Stimulated activated CD8-positive, alpha-beta memory T cell treated with anti-CD3 and anti-CD28 coated beads, Interleukin-15, amount 100 ng/mL, for 48 hours (primary cell): Measurements from ENCODE around the gene LUM.

Experiments used
- DNase-seq, 2 donors: peaks; one replicate each; pipeline ENCODE4 v3.0.0-alpha.2; 2020; ENCODE audit warnings: low read depth in 2 of 2

Gene LUM, protein sequence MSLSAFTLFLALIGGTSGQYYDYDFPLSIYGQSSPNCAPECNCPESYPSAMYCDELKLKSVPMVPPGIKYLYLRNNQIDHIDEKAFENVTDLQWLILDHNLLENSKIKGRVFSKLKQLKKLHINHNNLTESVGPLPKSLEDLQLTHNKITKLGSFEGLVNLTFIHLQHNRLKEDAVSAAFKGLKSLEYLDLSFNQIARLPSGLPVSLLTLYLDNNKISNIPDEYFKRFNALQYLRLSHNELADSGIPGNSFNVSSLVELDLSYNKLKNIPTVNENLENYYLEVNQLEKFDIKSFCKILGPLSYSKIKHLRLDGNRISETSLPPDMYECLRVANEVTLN

DNA sequence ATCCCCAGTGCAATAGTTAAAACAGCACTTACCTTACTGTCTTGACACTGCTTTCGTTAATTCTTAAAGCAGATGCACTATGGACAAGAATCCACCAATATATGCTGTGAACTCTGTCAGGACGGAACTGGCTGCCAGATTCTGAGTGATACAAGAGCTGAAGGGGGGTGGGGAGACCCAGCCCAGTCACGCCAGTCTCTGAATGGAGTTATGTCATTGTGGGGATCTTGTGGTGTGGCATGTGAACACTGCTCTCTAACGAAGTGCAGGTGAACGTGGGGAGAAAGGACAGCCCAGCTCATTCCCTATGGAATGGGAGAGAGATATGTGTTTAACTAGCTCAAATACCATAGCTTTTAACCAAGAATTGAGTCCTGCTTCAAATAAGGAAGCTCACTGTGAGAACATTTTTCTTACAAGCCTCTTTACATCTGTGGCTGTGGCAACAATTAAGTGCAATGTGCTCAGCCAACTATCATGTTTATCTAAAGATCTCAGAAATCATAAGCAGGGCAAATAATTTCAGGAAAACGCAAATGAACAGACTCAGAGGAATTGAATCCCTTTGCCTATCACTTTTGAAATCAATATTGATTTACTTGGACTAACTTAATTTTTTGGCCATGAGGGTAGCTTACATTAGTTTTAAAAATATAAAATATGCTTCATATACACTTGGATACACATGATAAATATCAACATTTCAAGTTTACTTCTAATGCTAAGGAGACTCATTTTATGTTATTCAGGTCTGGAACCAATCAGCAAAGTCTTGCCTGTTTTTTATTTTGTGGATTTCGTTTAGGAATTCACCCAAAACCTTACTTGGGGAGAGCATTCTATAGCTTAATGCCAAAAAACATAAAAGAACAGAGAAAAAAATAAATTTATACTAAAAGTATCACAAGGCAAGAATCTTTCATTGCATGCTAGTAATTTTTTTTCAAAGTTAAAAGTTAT, at the start of gene LUM:
Gene LUM, minus strand, starts transcription at position 129 of the 960 bp plus-strand sequence. CDS start 2,515 bp downstream, outside the sequence.
- no peak for DNase-seq

DNA sequence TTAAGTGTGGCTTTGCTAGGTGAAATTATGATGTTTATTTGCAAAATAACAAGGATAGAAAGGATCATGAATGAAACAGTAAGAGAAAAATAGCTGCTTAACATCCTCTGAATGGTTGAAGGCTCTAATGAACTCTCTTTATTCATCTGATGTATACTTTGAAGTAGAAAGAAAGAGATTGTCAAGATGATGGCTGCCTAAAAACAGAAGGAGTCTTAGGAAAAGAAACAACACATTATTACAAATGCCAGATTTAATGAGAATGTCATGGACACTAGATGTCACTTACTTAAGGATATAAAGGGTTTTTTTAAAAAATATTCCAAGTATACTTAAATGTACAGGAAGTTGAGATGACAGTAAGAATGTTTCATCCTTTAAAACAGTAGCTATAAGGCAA, 49.7 kb upstream of the LUM start:
- DNase-seq: no peak

DNA sequence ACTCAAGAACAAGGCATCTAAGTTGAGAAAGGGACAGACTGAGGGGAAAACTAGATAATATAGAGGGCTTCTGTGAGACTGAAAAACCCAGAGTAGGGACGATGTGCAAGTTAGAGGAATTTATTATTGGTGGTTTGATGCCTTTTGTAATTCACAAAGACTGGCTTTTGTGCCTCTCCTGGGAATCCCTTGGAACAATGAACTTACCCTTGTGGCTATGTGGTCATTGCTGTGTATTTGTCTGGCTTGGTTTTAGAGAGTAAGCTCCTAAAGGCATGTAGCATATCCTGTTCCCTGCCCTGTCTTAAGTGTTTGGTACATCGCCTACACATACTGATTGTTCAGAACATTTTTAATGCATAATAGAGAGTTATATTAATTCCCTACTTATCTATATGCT, 44.7 kb upstream of the LUM start:
- no peak for DNase-seq

DNA sequence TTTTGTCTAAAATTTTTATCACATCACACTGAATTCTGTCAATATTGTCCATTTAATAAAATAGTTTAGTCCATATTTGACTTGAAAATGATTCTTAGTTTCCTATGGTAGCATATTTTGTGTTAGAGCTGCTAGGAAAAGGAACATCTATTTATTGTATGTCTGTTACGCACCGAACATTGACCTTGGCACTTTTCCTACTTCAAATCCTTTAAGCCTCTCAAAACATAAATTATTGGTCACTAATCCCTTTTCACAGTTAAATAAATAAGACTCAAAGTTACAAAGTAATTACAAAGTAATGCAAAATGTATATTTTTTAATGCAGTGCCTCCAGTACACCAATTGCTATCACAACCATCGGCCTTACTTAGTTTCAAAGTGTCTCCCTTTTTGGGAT, 42.8 kb upstream of the LUM start:
- DNase-seq: no peak

DNA sequence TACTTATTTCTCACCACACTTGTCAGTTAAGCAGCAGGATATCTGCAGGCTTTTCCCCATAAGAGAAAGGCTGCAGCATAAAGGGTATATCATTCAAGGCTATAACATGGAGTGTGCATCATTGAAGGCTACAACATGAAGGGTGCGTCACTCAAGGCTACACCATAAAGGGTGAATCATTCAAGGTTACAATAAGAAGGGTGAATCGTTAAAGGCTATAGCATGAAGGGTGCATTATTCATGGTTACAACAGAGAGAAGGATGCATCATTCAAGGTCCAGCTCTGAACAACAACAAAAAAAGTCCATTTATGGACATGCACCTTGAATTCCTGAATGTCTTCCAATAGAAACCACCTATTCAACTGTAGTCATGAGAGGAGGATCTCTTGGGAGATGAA, 32.8 kb upstream of the LUM start:
- DNase-seq: no peak

DNA sequence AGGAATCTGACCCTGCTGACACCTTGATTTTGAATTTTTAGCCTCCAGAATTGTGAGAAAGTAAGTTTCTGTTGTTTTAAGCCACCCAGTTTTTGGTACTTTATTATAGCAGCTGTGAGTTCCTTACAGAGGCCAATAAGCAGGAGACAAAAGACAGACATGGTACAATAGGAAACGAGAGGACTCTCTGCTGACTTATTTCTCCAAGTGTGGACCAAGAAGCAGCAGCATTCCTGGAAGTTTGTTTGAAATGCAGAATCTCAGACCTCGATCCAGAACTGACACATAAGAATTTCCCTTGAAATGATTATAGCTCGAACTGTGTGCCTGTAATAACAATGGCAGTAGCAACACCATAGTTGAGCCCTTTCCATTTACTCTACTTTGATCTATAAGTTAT, 31.9 kb upstream of the LUM start:
- no peak for DNase-seq

DNA sequence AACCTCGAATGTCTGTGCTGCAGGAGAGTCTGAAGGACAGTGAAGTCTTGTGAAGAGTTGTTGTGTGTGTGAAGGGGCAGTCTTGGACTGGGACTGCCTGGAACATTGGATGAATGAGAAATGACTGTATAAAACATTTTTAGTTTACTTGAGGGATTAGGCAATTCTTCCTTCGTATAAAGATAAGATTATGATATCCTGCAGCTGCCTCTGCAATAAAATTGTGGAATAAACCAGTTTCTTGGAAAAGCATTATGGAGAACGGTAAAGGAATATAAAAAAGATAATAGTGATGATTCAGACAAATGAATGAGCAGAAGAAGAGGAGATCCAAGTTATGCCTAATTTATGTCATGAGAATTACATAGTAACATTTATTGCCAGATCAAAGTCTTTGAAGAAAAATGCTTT, 30.9 kb upstream of the LUM start:
- no peak for DNase-seq

DNA sequence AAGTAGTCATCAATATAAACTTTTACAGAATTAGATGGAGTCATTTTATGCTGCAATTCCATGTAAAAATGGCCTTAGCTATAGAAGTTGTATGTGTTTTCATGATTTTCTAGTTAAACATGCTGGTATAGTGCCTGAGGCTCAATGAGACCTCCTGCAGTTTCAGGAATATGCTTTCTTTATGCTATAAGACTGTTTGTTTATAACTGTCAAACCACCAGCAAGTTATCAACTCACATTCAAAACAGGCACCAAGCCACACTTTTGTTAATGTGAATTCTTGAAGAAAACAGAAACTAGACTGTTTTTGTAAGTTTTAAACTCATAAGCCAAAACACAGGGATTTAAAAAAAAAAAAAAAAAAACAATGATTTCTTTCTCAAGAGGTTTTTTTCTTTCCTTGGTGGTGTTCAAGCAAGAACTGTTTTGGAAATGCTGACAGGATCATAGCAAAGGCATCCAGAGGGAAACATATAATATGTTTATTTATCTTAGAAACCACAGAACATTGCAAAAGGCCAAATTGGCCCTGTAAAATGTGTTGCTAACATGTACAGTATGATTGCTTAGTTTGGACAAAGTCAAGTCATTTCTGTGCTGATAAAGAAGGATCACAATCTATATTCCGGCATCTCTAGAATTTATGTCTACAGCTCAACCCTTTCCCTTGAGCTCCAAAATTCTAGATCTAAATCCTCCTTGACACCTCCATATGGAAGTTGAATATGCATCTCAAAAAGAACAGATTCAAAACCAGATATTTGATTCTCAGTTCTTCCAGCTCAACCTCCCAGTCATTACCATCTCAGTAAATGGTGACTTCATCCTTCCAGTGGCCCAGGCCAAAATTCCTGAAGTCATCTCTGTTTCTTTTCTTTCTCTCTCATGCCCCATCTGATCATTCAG, 29.0 kb upstream of the LUM start:
- no peak for DNase-seq

DNA sequence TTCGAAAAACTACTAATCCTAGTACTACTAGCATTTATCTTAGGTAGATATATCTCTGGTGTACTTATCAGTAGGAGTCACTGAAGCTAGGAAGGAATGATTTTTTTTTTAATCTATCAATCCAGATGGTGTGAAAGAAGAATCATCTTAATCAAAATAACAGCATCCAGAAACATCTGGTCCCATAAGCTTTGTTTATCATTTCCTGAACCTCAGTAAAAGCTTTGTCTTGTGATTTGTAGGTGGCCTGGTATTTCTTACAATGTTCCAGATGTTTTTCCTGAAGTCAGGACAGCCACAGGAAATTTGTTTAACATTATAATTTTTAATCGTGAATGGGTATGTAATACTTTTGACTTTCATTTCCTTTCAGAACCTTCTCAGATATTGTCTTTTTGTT, 28.0 kb upstream of the LUM start:
- no peak for DNase-seq

DNA sequence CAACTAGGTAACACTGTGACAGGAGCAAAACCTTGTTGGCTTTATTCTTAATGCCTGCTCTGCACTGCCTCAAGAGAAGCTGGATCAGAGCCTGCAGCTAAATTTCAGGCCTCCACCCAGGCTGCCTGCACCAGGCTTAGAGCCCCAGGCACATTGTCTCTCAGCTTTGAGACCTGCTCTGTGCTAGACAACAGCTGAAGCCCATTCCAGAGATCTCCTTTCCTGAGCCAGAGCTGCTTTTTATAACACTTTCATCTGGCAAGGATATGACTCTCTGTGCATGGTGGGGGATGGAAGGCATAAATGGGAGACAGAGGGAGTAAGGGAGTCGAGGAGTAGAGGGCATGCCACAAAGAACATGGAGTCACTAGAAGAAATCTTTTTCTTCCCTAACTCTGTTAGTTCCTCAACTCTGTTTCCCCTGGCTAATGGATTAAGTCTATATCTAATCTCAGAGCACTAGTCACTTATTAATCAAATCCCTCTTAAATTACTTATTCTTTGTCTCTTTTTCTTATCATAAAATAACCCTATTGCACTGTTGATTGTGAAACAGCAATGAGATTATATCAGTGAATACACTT, 27.1 kb upstream of the LUM start:
- no peak for DNase-seq

DNA sequence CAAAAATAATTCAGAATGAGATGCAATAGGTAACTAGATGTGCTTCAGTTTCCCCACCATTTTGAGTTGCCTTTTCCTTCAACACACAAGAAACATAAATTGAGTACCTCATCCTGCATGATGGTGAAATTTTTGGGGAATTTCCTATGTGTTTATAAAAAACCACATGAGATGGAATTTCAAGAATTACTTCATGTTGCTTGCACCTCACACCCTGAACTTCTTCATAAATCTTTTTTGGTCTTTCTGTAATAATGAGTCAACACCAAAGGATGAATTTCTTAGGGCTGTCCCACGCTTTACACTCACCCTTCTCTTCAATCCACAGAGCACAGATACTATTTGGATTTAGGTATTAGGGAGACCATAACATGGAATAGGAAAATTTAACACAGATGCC, 22.6 kb upstream of the LUM start:
- no peak for DNase-seq

DNA sequence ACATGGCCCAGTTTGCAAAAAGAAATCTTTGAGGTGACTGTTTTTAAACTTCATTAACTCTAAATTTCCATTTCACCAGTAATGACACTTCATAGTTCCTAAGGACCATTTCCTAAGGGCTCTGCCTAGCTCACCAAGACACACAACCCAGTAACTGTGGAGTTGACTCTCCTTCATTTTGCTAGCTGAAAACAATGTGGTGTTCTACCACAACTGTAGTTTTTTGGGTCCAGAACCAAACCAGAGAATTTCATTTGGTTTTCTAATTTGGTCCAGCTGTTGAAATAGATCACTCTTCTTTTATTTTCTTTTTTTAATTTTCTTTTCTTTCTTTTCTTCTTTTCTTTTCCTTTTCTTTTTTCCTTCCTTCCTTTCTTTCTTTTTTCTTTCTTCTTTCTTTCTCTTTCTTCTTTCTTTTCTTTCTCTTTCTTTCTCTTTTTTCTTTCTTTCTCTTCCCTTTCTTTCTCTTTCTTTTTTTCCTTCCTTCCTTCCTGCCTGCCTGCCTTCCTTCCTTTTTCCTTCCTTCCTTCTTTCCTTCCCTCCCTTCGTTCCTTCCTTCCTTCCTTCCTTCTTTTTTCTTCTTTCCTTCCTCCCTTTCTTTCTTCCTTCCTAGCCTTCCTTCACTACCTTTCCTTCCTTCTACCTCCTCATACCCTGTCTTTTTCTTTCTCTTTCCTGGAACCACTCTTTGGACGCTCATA, 18.5 kb upstream of the LUM start:
- no peak for DNase-seq

DNA sequence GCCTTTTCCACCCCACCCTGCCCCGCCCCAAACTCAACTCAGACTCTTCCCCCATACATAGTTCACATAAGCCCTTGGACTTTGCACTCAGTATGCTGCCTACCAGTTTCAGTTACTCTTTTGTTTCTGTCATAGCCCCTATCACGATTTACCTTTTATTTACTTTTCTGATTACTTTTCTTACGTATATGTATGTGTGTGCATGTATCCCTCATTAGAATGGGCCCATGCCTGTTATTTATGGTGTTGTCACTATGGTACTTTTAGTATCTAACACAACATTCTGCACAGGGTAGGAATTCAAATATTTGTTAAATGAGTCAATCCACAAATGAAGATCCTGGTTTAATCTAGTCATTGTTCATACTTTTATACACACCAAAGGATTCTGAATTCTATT, 16.5 kb upstream of the LUM start:
- DNase-seq: no peak

DNA sequence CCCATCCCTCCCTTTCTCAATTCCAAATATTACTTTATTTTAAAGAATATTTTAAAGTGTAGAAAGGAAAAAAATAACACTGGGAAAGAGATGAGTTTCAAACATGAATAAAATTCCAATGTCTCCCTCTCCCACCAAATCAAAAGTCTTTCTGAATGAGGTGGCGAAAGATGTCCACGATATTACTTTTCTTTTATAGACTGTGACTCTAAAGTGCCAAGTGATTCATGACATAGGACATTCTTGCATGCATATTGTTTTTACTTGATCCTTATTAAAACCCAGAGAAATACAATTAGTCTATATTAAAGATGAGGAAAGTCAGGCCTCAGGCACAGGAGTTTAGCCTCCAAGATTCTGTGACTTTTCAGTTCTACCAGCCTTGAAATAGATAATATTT, 16.0 kb upstream of the LUM start:
- DNase-seq: no peak

DNA sequence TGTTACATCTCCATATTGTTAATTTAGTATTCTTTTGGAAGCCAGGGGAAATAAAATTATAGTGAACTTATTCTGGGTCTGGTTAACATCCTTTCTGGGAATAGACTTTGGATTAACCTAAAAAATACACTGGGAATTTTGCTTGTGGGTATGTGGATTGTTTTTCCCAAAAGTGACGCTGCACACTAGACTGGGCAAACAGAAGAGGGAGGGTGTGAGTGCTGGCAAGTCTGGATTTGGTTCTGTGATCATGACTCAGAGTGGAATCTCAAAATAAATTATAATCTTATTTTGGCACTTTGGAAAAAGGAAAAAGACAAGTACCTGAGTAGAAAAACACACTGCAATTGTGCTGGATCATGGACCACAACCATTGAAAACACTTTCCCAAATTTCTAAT, 15.2 kb upstream of the LUM start:
- no peak for DNase-seq

DNA sequence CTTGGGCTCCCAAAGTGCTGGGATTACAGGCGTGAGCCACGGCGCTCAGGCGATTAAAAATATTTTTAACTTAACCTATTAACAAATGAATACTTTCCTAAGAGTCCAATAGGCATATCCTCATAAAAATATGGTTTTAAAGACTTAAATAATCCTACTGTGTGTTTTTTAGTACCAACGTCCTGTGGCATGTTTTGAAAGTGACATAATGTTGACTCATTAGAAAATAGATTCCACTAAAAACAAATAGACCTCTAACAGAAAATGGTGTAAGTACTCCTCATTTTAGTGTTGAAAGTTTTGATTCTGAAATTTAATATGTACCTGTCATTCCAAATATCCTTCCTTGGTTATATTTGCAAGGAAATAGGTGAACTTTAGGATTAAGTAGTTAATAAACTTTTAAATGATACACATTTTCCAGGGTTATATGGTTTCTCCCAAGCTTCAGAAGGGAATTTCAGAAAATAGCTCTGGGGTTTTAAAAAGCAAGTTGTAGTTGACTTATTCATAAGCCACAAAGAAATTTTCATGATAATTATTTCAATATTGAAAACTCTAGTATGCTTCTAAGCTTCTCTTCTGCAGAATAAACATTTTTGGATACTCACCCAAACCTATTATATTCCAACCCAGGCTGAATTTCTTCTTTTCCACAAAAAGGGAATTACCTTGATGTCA, 12.1 kb upstream of the LUM start:
- DNase-seq: no peak

DNA sequence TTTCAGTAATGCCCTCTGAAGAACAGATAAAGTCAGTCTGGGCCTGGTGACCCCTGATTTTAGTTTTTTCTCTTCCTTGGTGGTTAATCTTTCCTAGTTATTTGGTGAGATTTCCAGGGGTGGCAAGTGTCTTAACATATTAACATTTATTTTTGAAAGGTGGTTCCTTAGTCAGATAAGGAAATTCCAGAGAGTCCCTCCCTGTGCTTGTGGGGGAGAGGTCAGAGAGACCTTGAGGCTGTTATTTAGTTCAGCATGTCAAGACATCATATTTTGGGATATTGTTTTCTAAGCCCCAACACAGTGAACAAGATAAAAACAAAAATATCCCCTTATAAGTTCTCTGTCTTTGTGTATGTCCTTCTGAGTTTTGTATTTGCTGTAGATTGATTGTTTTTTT, 9.5 kb upstream of the LUM start:
- DNase-seq: no peak

DNA sequence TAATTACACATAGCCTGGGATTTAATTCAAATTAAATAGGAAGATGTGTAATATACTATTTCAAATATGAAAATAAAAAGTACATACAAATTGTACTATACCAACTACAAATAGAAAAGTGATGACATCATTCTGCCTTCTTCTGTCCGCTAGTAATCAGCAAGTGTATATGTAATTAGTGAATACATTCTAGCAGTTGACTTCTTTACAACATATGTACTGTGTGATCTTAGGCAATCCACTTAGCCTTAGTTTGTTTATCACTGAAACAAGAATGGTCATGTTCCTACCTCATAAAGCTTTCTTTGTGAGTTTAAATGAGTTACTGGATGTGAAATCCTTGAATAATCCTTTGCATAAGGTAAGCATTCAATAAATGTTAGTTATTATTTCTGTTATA, 7.8 kb upstream of the LUM start:
- DNase-seq: no peak

DNA sequence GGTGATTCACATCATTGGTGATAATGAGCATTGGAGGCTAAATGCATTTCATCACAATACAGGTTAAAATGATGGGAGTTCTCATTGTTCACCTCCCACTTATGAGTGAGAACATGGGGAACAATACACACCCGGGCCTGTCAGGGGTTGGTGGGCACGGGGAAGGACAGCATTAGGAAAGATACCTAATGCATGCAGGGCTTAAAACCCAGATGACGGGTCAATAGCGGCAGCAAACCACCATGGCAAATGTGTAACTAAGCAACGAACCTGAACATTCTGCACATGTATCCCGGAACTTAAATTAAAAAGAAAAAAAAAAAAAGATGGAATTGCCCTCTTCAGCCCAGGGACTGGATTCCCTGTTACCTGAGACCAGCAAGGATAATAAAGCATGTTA, 2.3 kb upstream of the LUM start:
- no peak for DNase-seq

DNA sequence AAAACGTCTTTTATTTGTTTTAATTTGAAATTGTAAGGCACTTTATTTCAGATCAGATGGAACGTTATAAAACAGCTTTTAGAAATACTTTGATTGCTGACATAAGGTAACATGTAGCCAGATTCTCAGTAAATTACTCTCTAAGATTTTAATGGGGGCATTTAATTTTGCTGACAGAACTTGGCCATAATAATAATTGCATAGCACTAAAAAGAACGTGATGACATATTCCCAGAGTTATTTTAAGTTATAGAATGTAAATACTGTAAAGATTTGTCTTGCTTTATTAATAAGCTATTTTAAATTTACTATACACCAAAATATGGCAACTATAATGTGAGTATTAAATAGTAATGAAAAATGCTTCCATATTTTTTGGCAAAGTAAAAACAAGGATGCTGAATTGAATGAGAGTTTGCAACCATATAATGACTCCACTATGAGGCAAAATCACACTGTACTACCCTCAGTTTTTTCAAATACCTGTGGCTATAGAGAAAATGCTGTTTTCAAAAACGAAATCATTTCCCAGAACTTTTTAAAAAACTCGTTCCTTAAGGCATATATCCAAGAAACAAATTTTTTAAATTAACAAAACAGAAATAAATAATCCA, 876 bp downstream of the LUM start:
- no peak for DNase-seq
